Mesendoderm (in vitro differentiated cells): ENCODE data around the gene PRKN.

Experiments used
- DNase-seq: peaks from one replicate; pipeline ENCODE4 v3.0.0; 2013
- H2AK5ac ChIP-seq: 2 replicates; pipeline ENCODE4 v1.6.1; 2013; ENCODE audit warnings: low read length, inconsistent platforms
- H2BK120ac ChIP-seq: 2 replicates; pipeline ENCODE4 v1.6.1; 2013; ENCODE audit warnings: low read depth, mild to moderate bottlenecking, low read length, moderate library complexity, mixed read lengths
- H2BK15ac ChIP-seq: replicated peaks from 2 replicates; pipeline ENCODE4 v1.6.1; 2013; ENCODE audit warnings: low read depth, mild to moderate bottlenecking, moderate library complexity
- H2BK5ac ChIP-seq: 2 replicates; pipeline ENCODE4 v1.6.1; 2013; ENCODE audit warnings: low read length, inconsistent platforms
- H3K18ac ChIP-seq: 2 replicates; pipeline ENCODE4 v1.6.1; 2013; ENCODE audit warnings: mild to moderate bottlenecking, low read length, mixed read lengths
- H3K23ac ChIP-seq: one replicate; pipeline ENCODE4 v1.6.1; 2013; ENCODE audit warnings: low read length
- H3K27ac ChIP-seq: 2 replicates; pipeline ENCODE4 v1.5.1; 2013; ENCODE audit warnings: low read depth, mild to moderate bottlenecking, inconsistent platforms, low read length, moderate library complexity
- H3K27me3 ChIP-seq: 2 replicates; pipeline ENCODE4 v1.6.1; 2013; ENCODE audit warnings: low read length, control low read depth, mild to moderate bottlenecking, inconsistent platforms; ENCODE audit not compliant: insufficient read depth, poor library complexity
- H3K36me3 ChIP-seq: 2 replicates; pipeline ENCODE4 v1.6.1; 2013; ENCODE audit warnings: low read length, inconsistent platforms; ENCODE audit not compliant: control insufficient read depth, insufficient read depth
- H3K4ac ChIP-seq: one replicate; pipeline ENCODE4 v1.6.1; 2013; ENCODE audit warnings: low read depth, mild to moderate bottlenecking, low read length, moderate library complexity
- H3K4me1 ChIP-seq: 2 replicates; pipeline ENCODE4 v1.6.1; 2013; ENCODE audit warnings: low read depth, low read length, inconsistent platforms; ENCODE audit not compliant: control insufficient read depth
- H3K4me2 ChIP-seq: 2 replicates; pipeline ENCODE4 v1.6.1; 2013; ENCODE audit warnings: low read length
- H3K4me3 ChIP-seq: 2 replicates; pipeline ENCODE4 v1.5.1; 2013; ENCODE audit warnings: mild to moderate bottlenecking, low read length
- H3K56ac ChIP-seq: one replicate; pipeline ENCODE4 v1.6.1; 2013; ENCODE audit warnings: low read length
- H3K79me1 ChIP-seq: 2 replicates; pipeline ENCODE4 v1.6.1; 2013; ENCODE audit warnings: low read length, inconsistent platforms
- H3K79me2 ChIP-seq: 2 replicates; pipeline ENCODE4 v1.6.1; 2013; ENCODE audit warnings: mild to moderate bottlenecking, low read length; ENCODE audit not compliant: control insufficient read depth, insufficient read depth
- H3K9ac ChIP-seq: 2 replicates; pipeline ENCODE4 v1.6.1; 2013; ENCODE audit warnings: low read length, inconsistent platforms
- H4K5ac ChIP-seq: one replicate; pipeline ENCODE4 v1.6.1; 2013; ENCODE audit warnings: low read length
- H4K8ac ChIP-seq: one replicate; pipeline ENCODE4 v1.6.1; 2013; ENCODE audit warnings: low read depth, mild to moderate bottlenecking, control low read depth, low read length, moderate library complexity
- WGBS: extraction: QIAGEN DNeasy Blood & Tissue Kit; methylation state at CpG from one replicate; pipeline ENCODE4 v1.1.7; 2013; ENCODE audit warnings: low lambda C conversion rate, missing lambda C conversion rate; ENCODE audit not compliant: insufficient coverage; ENCODE audit errors: extremely low coverage; 5-methylcytosine and 5-hydroxymethylcytosine counted together

The PRKN gene

GRCh38 chr6:161363286-161363685 lies 1364.3 kb downstream of the PRKN start:
- Histone ChIP-seq H3K4me3 (no peak overlapping the region), H3K23ac (no peak overlapping the region), H3K4me2 (no peak overlapping the region)

GRCh38 chr6:161362266-161362665 lies 1365.3 kb downstream of the PRKN start:
- no peak for DNase-seq
- no CpG with 5 or more reads among the region's 7 CpGs for WGBS

More at GRCh38 chr6:161363286-161363685, 1364.3 kb downstream of the PRKN start:
- H3K4me1 ChIP-seq, result no peaks in the 10 kb centered on the region
- H3K79me2 ChIP-seq, result no peaks in the 10 kb centered on the region
- no peak overlapping the region for H3K56ac ChIP-seq
- no peak overlapping the region for H3K18ac ChIP-seq
- no peak overlapping the region for H3K27ac ChIP-seq
- H3K27me3 ChIP-seq, result no peaks in the 10 kb centered on the region
- H2BK5ac ChIP-seq, result no peak overlapping the region
- no peak overlapping the region for H3K9ac ChIP-seq
- H4K8ac ChIP-seq, result no peak overlapping the region
- H3K4ac ChIP-seq, result no peak overlapping the region
- no peak overlapping the region for H2AK5ac ChIP-seq
- no peak overlapping the region for H4K5ac ChIP-seq
- no peak overlapping the region for H2BK120ac ChIP-seq
- no peaks in the 10 kb centered on the region for H3K79me1 ChIP-seq
- DNase-seq, result no peak
- H2BK15ac ChIP-seq, result no peak overlapping the region
- no peaks in the 10 kb centered on the region for H3K36me3 ChIP-seq

GRCh38 chr6:161361529-161361928 lies 1366.0 kb downstream of the PRKN start:
- Histone ChIP-seq H3K56ac (no peak overlapping the region), H3K79me1 (no peaks in the 10 kb centered on the region), H3K4me2 (no peak overlapping the region), H3K4ac (no peak overlapping the region), H4K8ac (no peak overlapping the region), H3K79me2 (no peaks in the 10 kb centered on the region), H3K18ac (no peak overlapping the region), H3K4me3 (no peak overlapping the region), H3K9ac (no peak overlapping the region), H2BK120ac (no peak overlapping the region), H4K5ac (no peak overlapping the region), H2BK15ac (no peak overlapping the region), H2AK5ac (no peak overlapping the region), H3K4me1 (no peaks in the 10 kb centered on the region), H2BK5ac (no peak overlapping the region), H3K27ac (no peak overlapping the region), H3K23ac (no peak overlapping the region), H3K36me3 (no peaks in the 10 kb centered on the region), H3K27me3 (no peaks in the 10 kb centered on the region)
- DNase-seq, result no peak
- no CpG with 5 or more reads among the region's 9 CpGs for WGBS

More at GRCh38 chr6:161362266-161362665, 1365.3 kb downstream of the PRKN start:
- H4K5ac ChIP-seq, result no peak overlapping the region
- H3K4me1 ChIP-seq, result no peaks in the 10 kb centered on the region
- H3K18ac ChIP-seq, result no peak overlapping the region
- H4K8ac ChIP-seq, result no peak overlapping the region
- no peaks in the 10 kb centered on the region for H3K27me3 ChIP-seq
- no peak overlapping the region for H2BK15ac ChIP-seq
- no peak overlapping the region for H3K4ac ChIP-seq
- no peak overlapping the region for H2BK120ac ChIP-seq
- no peak overlapping the region for H3K9ac ChIP-seq
- no peak overlapping the region for H3K4me3 ChIP-seq
- H2AK5ac ChIP-seq, result no peak overlapping the region
- H2BK5ac ChIP-seq, result no peak overlapping the region
- H3K36me3 ChIP-seq, result no peaks in the 10 kb centered on the region
- H3K79me1 ChIP-seq, result no peaks in the 10 kb centered on the region
- no peak overlapping the region for H3K4me2 ChIP-seq
- H3K56ac ChIP-seq, result no peak overlapping the region
- H3K79me2 ChIP-seq, result no peaks in the 10 kb centered on the region
- no peak overlapping the region for H3K23ac ChIP-seq
- no peak overlapping the region for H3K27ac ChIP-seq

GRCh38 chr6:161360520-161360919 lies 1367.0 kb downstream of the PRKN start:
- Histone ChIP-seq H3K79me2 (no peaks in the 10 kb centered on the region), H3K4ac (no peak overlapping the region), H3K4me1 (no peaks in the 10 kb centered on the region), H2BK120ac (no peak overlapping the region), H3K4me2 (no peak overlapping the region), H3K56ac (no peak overlapping the region), H3K23ac (no peak overlapping the region), H3K79me1 (no peaks in the 10 kb centered on the region), H3K27ac (no peak overlapping the region), H2BK15ac (no peak overlapping the region), H4K5ac (no peak overlapping the region), H3K27me3 (no peaks in the 10 kb centered on the region), H2BK5ac (no peak overlapping the region), H3K9ac (no peak overlapping the region), H3K36me3 (no peaks in the 10 kb centered on the region), H3K18ac (no peak overlapping the region), H4K8ac (no peak overlapping the region), H2AK5ac (no peak overlapping the region), H3K4me3 (no peak overlapping the region)
- WGBS, result no CpG with 5 or more reads among the region's 3 CpGs
- DNase-seq, result no peak

- Histone ChIP-seq H3K4ac (no peak overlapping the region), H3K9ac (no peak overlapping the region), H3K27ac (no peak overlapping the region), H3K56ac (no peak overlapping the region), H2BK5ac (no peak overlapping the region), H4K5ac (no peak overlapping the region), H3K79me1 (no peaks in the 10 kb centered on the region), H2BK15ac (no peak overlapping the region), H3K4me3 (no peak overlapping the region), H2BK120ac (no peak overlapping the region), H3K79me2 (no peaks in the 10 kb centered on the region), H3K27me3 (no peaks in the 10 kb centered on the region), H4K8ac (no peak overlapping the region), H3K4me2 (no peak overlapping the region), H2AK5ac (no peak overlapping the region), H3K23ac (no peak overlapping the region), H3K18ac (no peak overlapping the region), H3K36me3 (no peaks in the 10 kb centered on the region), H3K4me1 (no peaks in the 10 kb centered on the region)
- no CpG with 5 or more reads among the region's 5 CpGs for WGBS
- DNase-seq, result no peak
Measured at GRCh38 chr6:161359618-161359945, 1368.0 kb downstream of the PRKN start.

GRCh38 chr6:161356167-161356854 lies 1371.3 kb downstream of the PRKN start:
- Histone ChIP-seq H3K4me3 (no peak overlapping the region), H2BK5ac (no peak overlapping the region), H3K27me3 (no peaks in the 10 kb centered on the region), H3K4ac (no peak overlapping the region), H3K56ac (no peak overlapping the region), H4K5ac (no peak overlapping the region), H3K79me1 (no peaks in the 10 kb centered on the region), H3K23ac (no peak overlapping the region), H2BK15ac (no peak overlapping the region), H3K9ac (no peak overlapping the region), H3K79me2 (no peaks in the 10 kb centered on the region), H3K4me2 (no peak overlapping the region), H3K27ac (no peak overlapping the region), H3K36me3 (no peaks in the 10 kb centered on the region), H2AK5ac (no peak overlapping the region), H3K18ac (no peak overlapping the region), H2BK120ac (no peak overlapping the region), H3K4me1 (no peaks in the 10 kb centered on the region), H4K8ac (no peak overlapping the region)
- DNase-seq, result no peak
- WGBS, result no CpG with 5 or more reads among the region's 21 CpGs
